Measurements from ENCODE around the gene TRPM3. TPM values are rescaled to one million over a fixed set of nuclear protein-coding genes. Genes with fewer than 3 reads are reported as not detected.

TRPM3 gene
- total RNA-seq, 1 donor: 0.72 TPM

DNA sequence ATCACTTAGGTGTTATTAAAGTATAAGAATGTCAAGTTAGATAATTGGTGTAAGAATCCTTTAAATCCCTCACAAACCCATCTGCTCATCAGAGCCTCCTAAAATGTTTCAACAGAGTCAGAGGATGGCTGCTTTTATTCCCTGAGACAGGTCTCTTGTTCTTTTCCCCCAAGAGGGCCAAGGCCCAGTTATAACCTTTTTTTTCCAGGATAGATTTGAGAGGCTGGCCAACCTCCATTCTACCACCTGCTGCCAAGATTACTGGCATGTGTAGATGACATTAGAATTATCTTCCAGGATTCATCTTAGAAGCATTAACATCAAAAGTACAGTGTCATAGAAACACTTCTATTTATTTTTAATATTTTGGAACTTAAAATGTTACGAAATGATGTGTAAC, 305.1 kb downstream of the TRPM3 start:
- no peak overlapping the region for H3K4me2 ChIP-seq (ENCODE audit: insufficient read depth, low read length)
- H2AFZ ChIP-seq (ENCODE audit: low read length): no peak overlapping the region
- no peak overlapping the region for H3K27ac ChIP-seq (ENCODE audit: low read depth, low read length)
- H3K36me3 ChIP-seq (ENCODE audit: insufficient read depth, low read length): no peaks in the 10 kb centered on the region
- H3K9me3 ChIP-seq (ENCODE audit: low read depth, low read length): no peaks in the 10 kb centered on the region
- DNase-seq (ENCODE audit: insufficient read length, low spot score, missing footprints): no peak
- H3K4me1 ChIP-seq (ENCODE audit: insufficient read depth, low read length): no peaks in the 10 kb centered on the region
- H3K79me2 ChIP-seq (ENCODE audit: insufficient read depth, low read length): no peaks in the 10 kb centered on the region
- H3K4me3 ChIP-seq (ENCODE audit: insufficient read depth, low read length): no peak overlapping the region
- TF ChIP-seq CTCF (IDR thresholded peaks at IDR 0.05; ENCODE audit: extremely low read depth, low read depth, low read length): no peak
- no peaks in the 10 kb centered on the region for H4K20me1 ChIP-seq (ENCODE audit: insufficient read depth, low read length)
- no peaks in the 10 kb centered on the region for H3K27me3 ChIP-seq (ENCODE audit: insufficient read depth, low read length)

- TF ChIP-seq CTCF (IDR thresholded peaks at IDR 0.05; ENCODE audit: extremely low read depth, low read depth, low read length): no peak
- Histone ChIP-seq H4K20me1 (ENCODE audit: insufficient read depth, low read length) (no peaks in the 10 kb centered on the region), H3K36me3 (ENCODE audit: insufficient read depth, low read length) (no peaks in the 10 kb centered on the region), H3K9me3 (ENCODE audit: low read depth, low read length) (no peaks in the 10 kb centered on the region), H3K79me2 (ENCODE audit: insufficient read depth, low read length) (no peaks in the 10 kb centered on the region), H2AFZ (ENCODE audit: low read length) (no peak overlapping the region), H3K4me1 (ENCODE audit: insufficient read depth, low read length) (no peaks in the 10 kb centered on the region), H3K4me2 (ENCODE audit: insufficient read depth, low read length) (no peak overlapping the region), H3K27ac (ENCODE audit: low read depth, low read length) (no peak overlapping the region), H3K4me3 (ENCODE audit: insufficient read depth, low read length) (no peak overlapping the region), H3K27me3 (ENCODE audit: insufficient read depth, low read length) (no peaks in the 10 kb centered on the region)
- DNase-seq (ENCODE audit: insufficient read length, low spot score, missing footprints): no peak
Observed at GRCh38 chr9:70814597-70814996, 306.8 kb downstream of the TRPM3 start.

DNA sequence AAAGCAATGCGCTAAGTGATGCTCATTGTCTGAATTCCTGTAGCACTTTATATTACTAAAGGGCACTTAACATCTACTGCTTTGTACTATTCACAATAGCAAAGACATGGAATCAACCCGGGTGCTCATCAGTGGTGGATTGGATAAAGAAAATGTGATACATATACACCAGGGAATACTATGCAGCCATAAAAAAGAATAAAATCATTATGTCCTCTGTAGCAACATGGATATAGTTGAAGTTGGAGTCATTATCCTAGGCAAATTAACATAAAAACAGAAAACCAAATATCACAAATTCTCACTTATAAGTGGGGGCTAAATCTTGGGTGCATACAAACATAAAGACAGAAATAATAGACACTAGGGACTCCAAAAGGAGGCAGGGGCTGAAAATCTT, 308.3 kb downstream of the TRPM3 start:
- Histone ChIP-seq H3K27me3 (ENCODE audit: insufficient read depth, low read length) (no peaks in the 10 kb centered on the region), H3K36me3 (ENCODE audit: insufficient read depth, low read length) (no peaks in the 10 kb centered on the region), H3K4me2 (ENCODE audit: insufficient read depth, low read length) (no peak overlapping the region), H3K27ac (ENCODE audit: low read depth, low read length) (no peak overlapping the region), H3K79me2 (ENCODE audit: insufficient read depth, low read length) (no peaks in the 10 kb centered on the region), H3K9me3 (ENCODE audit: low read depth, low read length) (no peaks in the 10 kb centered on the region), H3K4me1 (ENCODE audit: insufficient read depth, low read length) (no peaks in the 10 kb centered on the region), H3K4me3 (ENCODE audit: insufficient read depth, low read length) (no peak overlapping the region), H4K20me1 (ENCODE audit: insufficient read depth, low read length) (no peaks in the 10 kb centered on the region), H2AFZ (ENCODE audit: low read length) (no peak overlapping the region)
- no peak for TF ChIP-seq CTCF (IDR thresholded peaks at IDR 0.05; ENCODE audit: extremely low read depth, low read depth, low read length)
- no peak for DNase-seq (ENCODE audit: insufficient read length, low spot score, missing footprints)

DNA sequence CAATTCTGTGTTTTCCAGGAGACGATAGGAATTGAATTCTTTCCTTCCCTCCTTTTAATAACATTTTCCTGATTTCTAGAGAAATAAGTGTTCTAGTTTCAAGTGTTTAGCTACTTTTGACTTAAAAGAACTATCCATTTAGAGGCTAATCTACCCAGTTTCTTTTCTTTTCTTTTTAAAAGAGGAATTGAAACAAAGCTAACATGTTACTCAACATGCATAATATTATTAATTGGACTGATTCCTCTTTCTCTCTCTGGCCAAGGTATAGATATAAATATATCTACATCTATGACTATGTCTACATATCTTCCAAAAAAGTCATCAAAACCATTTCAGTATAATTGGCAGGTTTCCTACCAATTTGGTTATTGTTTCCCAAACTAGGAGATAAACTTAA, 309.8 kb downstream of the TRPM3 start:
- no peak overlapping the region for H3K4me2 ChIP-seq (ENCODE audit: insufficient read depth, low read length)
- no peaks in the 10 kb centered on the region for H3K79me2 ChIP-seq (ENCODE audit: insufficient read depth, low read length)
- H3K4me1 ChIP-seq (ENCODE audit: insufficient read depth, low read length): no peaks in the 10 kb centered on the region
- no peak for DNase-seq (ENCODE audit: insufficient read length, low spot score, missing footprints)
- H4K20me1 ChIP-seq (ENCODE audit: insufficient read depth, low read length): no peaks in the 10 kb centered on the region
- H3K27ac ChIP-seq (ENCODE audit: low read depth, low read length): no peak overlapping the region
- no peak for TF ChIP-seq CTCF (IDR thresholded peaks at IDR 0.05; ENCODE audit: extremely low read depth, low read depth, low read length)
- no peaks in the 10 kb centered on the region for H3K9me3 ChIP-seq (ENCODE audit: low read depth, low read length)
- no peaks in the 10 kb centered on the region for H3K27me3 ChIP-seq (ENCODE audit: insufficient read depth, low read length)
- H2AFZ ChIP-seq (ENCODE audit: low read length): no peak overlapping the region
- no peak overlapping the region for H3K4me3 ChIP-seq (ENCODE audit: insufficient read depth, low read length)
- no peaks in the 10 kb centered on the region for H3K36me3 ChIP-seq (ENCODE audit: insufficient read depth, low read length)
